ENCODE data around the gene MYBL2.
"Not testable (repeated sequence)": the region's sequence is repeated elsewhere in the genome, so short reads cannot be mapped to it uniquely, and the experiment has no call there.

Gene MYBL2

DNA sequence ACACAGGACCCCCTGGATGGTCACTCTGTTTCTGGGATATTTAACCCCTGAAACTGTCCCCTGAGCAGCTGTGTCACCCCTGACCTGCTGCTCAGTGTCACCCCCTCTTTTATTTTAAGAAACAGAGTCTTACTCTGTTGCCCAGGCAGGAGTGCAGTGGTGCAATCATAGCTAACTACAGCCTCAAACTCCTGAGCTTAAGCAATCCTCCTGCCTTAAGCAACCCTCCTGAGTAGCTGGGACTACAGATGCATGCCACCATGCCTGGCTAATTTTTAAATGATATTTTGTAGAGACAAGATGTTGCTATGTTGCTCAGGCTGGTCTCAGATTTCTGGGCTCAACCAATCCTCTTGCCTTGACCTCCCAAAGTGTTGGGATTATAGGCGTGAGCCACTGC lies 81.4 kb downstream of the MYBL2 start:
- Histone ChIP-seq H3K4me1 (ENCODE audit: control insufficient read depth, insufficient read depth, low read length) (peaks cover 27% of the 10 kb centered on the region), H3K9ac (ENCODE audit: low read length) (no peak overlapping the region)

DNA sequence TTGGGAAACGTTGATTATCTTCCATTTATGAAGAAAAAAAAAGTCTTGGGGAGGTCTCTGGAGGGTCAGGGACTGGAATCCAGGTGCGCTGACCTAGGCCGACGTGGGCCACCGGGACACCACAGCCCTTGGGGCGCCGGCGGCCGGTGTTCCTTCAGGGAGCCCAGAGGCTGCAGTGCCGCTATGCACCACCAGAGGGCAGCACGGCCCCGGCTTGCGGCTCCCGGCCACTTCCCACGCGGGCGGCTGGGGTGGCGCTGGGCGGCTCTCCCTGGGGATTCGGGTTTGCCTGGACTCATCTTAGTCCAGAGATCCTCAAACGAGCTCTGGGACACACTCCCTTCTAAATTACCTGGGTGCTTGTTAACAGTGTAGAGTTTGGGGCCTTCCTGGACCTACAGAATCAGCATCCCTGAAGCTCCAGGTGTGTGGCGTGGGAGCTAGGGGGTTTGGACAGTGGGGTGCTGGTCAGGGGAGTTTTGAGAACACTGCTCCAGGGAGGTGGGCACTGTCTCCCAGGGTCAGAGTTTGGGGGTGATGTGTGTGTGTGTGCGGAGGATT lies 82.9 kb downstream of the MYBL2 start:
- Histone ChIP-seq H3K36me3 (ENCODE audit: control insufficient read depth, insufficient read depth, low read length) (no peaks in the 10 kb centered on the region), H3K27me3 (ENCODE audit: control insufficient read depth, insufficient read depth, low read length) (peaks cover 17% of the 10 kb centered on the region), H3K4me3 (ENCODE audit: low read length) (no peak overlapping the region), H3K9me3 (ENCODE audit: control insufficient read depth, low read length) (no peaks in the 10 kb centered on the region), H3K4me1 (ENCODE audit: control insufficient read depth, insufficient read depth, low read length) (peaks cover 24% of the 10 kb centered on the region), H3K9ac (ENCODE audit: low read length) (no peak overlapping the region)

More for the DNA sequence above, 81.4 kb downstream of the MYBL2 start:
- no peak overlapping the region for H3K4me3 ChIP-seq (ENCODE audit: low read length)
- H3K27me3 ChIP-seq (ENCODE audit: control insufficient read depth, insufficient read depth, low read length): peaks cover 17% of the 10 kb centered on the region
- H3K36me3 ChIP-seq (ENCODE audit: control insufficient read depth, insufficient read depth, low read length): no peaks in the 10 kb centered on the region
- H3K9me3 ChIP-seq (ENCODE audit: control insufficient read depth, low read length): no peaks in the 10 kb centered on the region

DNA sequence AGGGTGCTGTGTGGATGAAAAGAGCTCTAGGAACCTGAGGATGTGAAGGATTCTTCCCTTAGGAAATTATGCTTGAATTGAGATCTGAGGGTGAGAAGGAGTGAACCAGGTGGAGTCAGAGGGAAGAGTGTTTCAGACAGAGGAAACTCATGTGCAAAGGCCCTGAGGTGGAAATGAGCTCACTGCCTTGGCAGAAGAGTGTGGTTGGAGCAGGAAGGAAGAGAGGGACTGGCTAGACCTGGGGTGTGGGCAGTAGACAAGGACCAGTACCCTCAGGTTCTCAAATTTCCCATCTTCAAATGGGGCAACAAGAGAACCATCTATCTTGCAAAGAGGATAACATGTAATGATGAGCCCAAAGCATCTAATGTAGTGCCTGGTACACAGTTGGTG lies 83.9 kb downstream of the MYBL2 start:
- Histone ChIP-seq H3K4me1 (ENCODE audit: control insufficient read depth, insufficient read depth, low read length) (peaks cover 15% of the 10 kb centered on the region), H3K9me3 (ENCODE audit: control insufficient read depth, low read length) (no peaks in the 10 kb centered on the region), H3K36me3 (ENCODE audit: control insufficient read depth, insufficient read depth, low read length) (no peaks in the 10 kb centered on the region), H3K4me3 (ENCODE audit: low read length) (no peak overlapping the region), H3K9ac (ENCODE audit: low read length) (no peak overlapping the region), H3K27me3 (ENCODE audit: control insufficient read depth, insufficient read depth, low read length) (peaks cover 12% of the 10 kb centered on the region)

DNA sequence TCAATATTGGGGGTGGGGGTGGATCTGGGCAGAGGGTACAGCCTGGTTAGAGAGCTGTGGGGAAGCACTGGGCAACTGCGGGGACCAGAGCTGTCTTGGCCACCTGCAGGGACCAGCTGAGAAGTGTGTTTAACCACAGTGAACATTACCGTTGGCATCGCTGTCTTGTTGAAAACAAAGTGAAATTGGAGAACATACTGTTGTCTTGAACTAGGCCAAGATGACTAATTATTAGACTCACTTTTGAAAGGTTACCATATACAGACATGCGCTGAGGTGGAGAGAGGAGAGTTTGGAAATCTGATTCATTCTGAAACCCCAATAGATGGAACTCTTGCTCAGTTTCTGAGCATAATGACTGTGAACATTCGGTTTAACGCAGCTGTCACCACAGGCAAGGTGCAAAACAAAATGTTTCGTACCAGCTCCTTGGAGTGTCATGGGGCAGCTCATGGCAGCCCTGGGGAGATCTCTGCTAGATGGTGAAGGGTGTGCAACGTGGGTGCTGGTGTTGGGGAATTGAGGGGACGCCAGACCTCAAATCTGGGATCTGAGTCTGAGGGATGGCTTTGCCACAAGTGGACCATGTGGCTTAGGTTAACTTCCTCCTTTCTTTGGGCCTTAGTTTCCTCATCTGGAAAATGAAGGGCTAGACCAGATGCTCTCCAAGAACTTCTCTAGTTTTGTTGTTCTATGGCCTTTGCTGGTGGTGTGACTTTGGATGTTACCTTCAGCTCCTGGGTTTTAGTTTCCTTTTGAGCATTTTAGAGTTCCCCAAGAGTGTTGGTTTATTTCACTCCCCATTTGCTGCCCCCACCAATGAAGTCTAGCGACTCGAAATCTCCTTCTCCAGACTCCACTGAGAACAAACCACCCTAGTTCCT lies 84.5 kb downstream of the MYBL2 start:
- H3K9me3 ChIP-seq (ENCODE audit: control insufficient read depth, low read length): no peaks in the 10 kb centered on the region
- H3K27me3 ChIP-seq (ENCODE audit: control insufficient read depth, insufficient read depth, low read length): peaks cover 10% of the 10 kb centered on the region
- H3K4me3 ChIP-seq (ENCODE audit: low read length): no peak overlapping the region
- H3K4me1 ChIP-seq (ENCODE audit: control insufficient read depth, insufficient read depth, low read length): peaks cover 8% of the 10 kb centered on the region
- H3K9ac ChIP-seq (ENCODE audit: low read length): no peak overlapping the region
- H3K36me3 ChIP-seq (ENCODE audit: control insufficient read depth, insufficient read depth, low read length): no peaks in the 10 kb centered on the region

DNA sequence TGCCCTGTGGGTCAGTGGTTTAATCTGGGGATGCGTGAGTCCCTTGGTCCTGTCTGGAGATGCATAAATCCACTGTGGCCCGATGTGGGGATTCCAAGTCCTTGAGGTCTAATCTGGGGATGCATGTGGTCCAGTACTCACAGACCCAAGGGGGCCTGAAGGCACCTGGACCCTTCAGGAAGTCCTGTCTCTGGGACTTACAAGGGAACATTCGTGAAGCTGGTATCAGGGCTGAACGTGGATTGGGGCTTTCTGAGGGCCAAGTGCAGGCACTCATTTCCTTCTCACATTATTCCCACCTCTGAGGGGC lies 85.1 kb downstream of the MYBL2 start:
- Histone ChIP-seq H3K4me3 (ENCODE audit: low read length) (no peak overlapping the region), H3K4me1 (ENCODE audit: control insufficient read depth, insufficient read depth, low read length) (peaks cover 2% of the 10 kb centered on the region), H3K9ac (ENCODE audit: low read length) (no peak overlapping the region), H3K36me3 (ENCODE audit: control insufficient read depth, insufficient read depth, low read length) (no peaks in the 10 kb centered on the region), H3K27me3 (ENCODE audit: control insufficient read depth, insufficient read depth, low read length) (peaks cover 10% of the 10 kb centered on the region), H3K9me3 (ENCODE audit: control insufficient read depth, low read length) (no peaks in the 10 kb centered on the region)

DNA sequence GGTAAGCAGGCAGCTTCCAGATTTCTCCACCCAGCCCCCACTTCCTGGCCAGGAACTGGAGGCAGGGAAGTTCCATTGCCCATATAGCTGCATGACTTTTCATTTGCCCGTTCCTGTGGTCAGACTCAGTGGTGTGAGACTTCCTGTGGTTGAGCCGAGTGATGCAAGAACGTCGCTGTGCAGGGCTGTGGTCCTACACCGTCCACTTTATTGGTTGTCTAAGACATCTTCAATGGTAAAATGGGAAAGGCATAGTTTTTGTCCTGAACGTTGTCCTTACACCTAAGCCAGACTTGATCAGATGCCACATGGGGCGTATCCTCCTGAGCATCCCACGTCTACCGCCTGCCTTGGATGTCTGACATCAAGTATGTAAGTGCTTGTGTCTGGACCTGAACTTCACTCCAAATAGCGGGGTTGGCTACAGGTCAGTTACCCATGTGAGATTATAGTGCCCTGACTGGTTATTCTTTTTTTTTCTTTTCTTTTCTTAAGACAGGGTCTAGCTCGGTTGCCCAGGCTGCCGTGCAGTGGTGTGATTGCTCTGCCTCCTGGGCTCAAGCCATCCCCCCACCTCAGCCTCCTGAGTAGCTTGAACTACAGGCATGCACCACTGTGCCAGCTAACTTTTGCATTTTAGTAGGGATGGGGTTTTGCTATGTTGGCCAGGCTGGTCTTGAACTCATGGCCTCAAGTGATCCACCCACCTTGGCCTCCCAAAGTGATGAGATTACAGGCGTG lies 85.8 kb downstream of the MYBL2 start:
- Histone ChIP-seq H3K36me3 (ENCODE audit: control insufficient read depth, insufficient read depth, low read length) (no peaks in the 10 kb centered on the region), H3K9ac (ENCODE audit: low read length) (no peak overlapping the region)

DNA sequence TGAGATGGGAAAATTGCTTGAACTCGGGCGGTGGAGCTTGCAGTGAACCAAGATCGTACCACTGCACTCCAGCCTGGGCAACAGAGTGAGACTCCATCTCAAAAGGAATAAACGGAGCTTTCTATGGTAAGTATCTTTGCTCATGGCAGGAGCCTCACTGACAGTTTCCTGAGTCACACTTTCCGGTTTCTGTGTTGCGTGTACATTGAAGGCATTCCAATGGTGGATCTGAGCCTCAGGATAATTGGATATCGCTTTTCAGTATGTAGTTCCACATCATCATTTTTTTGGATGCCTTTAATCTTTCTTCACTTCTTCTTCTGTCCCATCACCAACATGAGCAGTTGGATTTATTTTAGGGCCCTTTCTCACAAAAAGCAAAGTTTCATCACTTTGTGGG lies 88.5 kb downstream of the MYBL2 start:
- no peaks in the 10 kb centered on the region for H3K36me3 ChIP-seq (ENCODE audit: control insufficient read depth, insufficient read depth, low read length)

More for the DNA sequence above, 85.8 kb downstream of the MYBL2 start:
- no peaks in the 10 kb centered on the region for H3K4me1 ChIP-seq (ENCODE audit: control insufficient read depth, insufficient read depth, low read length)
- H3K9me3 ChIP-seq (ENCODE audit: control insufficient read depth, low read length): no peaks in the 10 kb centered on the region
- no peak overlapping the region for H3K4me3 ChIP-seq (ENCODE audit: low read length)
- peaks cover 10% of the 10 kb centered on the region for H3K27me3 ChIP-seq (ENCODE audit: control insufficient read depth, insufficient read depth, low read length)

DNA sequence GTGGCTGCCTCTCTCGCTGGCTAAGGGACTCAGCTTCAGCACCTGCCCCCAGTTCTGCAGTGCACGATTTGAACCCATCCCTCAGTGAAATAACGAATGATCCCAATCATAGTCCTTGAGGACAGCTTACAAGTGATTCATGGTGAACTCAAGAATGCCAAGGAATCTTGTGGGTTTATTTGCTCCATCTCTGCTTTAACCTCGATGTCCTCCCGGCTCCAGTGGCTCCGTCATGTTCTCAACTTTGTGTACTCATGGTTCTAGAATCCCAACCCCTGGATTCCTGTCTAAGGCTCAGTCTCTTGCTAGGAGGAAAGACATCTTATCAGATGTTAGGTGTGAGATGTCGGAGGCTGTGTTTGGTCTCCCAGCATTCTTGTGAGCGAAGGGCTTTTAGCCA lies 88.9 kb downstream of the MYBL2 start:
- no peak overlapping the region for H3K4me3 ChIP-seq (ENCODE audit: low read length)
- H3K4me1 ChIP-seq (ENCODE audit: control insufficient read depth, insufficient read depth, low read length): no peaks in the 10 kb centered on the region
- H3K27me3 ChIP-seq (ENCODE audit: control insufficient read depth, insufficient read depth, low read length): peaks cover 5% of the 10 kb centered on the region
- H3K9ac ChIP-seq (ENCODE audit: low read length): no peak overlapping the region
- H3K36me3 ChIP-seq (ENCODE audit: control insufficient read depth, insufficient read depth, low read length): no peaks in the 10 kb centered on the region
- H3K9me3 ChIP-seq (ENCODE audit: control insufficient read depth, low read length): no peaks in the 10 kb centered on the region

More for the DNA sequence above, 88.5 kb downstream of the MYBL2 start:
- Histone ChIP-seq H3K9me3 (ENCODE audit: control insufficient read depth, low read length) (no peaks in the 10 kb centered on the region), H3K4me1 (ENCODE audit: control insufficient read depth, insufficient read depth, low read length) (no peaks in the 10 kb centered on the region), H3K9ac (ENCODE audit: low read length) (no peak overlapping the region), H3K27me3 (ENCODE audit: control insufficient read depth, insufficient read depth, low read length) (peaks cover 5% of the 10 kb centered on the region), H3K4me3 (ENCODE audit: low read length) (no peak overlapping the region)

DNA sequence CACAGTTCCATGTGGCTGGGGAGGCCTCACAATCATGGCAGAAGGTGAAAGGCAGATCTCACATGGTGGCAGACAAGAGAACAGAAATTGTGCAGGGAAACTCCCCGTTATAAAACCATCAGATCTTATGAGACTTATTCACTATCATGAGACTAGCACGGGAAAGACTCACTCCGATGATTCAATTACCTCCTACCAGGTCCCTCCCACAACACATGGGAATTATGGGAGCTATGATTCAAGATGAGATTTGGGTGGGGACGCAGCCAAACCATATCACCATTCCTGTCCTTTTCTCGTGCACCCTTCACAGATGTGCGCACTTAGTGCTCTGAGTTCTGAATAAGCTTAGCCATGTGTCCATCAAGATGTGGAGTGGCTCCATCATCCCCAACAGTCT lies 91.0 kb downstream of the MYBL2 start:
- not testable (repeated sequence) for H3K9me3 ChIP-seq (ENCODE audit: control insufficient read depth, low read length); H3K36me3 ChIP-seq (ENCODE audit: control insufficient read depth, insufficient read depth, low read length); H3K9ac ChIP-seq (ENCODE audit: low read length); H3K27me3 ChIP-seq (ENCODE audit: control insufficient read depth, insufficient read depth, low read length); H3K4me1 ChIP-seq (ENCODE audit: control insufficient read depth, insufficient read depth, low read length); H3K4me3 ChIP-seq (ENCODE audit: low read length)

DNA sequence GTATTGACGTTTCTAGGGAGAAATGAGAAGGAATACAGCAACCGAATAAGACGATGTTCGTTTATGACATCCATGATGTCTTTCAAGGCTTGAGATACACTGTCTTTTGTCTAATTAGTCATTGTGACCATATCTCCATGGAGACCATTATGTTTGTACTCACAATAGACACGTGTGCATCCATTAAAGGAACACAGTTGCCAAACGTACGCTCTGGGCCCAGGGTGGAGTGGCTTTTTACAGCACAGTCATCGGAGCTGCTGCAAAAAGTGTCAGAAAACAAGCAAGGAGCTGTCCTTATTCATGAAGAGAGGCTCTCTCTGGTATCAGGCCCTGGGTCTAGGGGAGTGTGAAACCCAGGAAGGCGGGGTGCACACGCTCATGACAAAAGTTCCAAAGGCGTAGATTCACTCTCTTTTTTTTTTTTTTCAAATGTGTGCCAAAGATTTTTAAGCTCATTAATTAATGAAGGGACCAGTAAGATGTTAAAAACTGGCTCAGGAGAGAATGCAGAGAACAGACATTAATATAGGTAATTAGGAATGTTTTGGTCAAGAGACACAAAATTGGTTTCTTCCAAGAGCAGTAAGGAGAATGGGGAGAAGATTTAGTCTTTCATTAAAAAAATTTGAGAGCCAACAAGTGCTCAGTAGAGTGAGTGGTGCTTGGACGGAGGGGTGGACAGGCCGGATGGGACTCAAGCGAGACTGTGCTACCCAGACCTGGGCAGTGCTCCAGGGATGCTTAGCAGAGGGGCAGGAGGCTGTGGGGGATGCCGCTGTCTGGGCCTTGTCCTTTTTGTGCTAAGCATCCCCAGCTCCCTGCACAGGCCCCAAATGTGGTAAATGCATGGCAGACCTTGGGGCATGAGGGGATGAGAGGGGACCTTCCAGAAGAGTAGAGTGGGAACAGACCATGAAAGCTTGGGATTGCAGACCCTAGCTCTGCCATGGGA lies 94.7 kb downstream of the MYBL2 start:
- Histone ChIP-seq H3K4me3 (ENCODE audit: low read length) (no peak overlapping the region), H3K36me3 (ENCODE audit: control insufficient read depth, insufficient read depth, low read length) (no peaks in the 10 kb centered on the region), H3K9me3 (ENCODE audit: control insufficient read depth, low read length) (no peaks in the 10 kb centered on the region), H3K4me1 (ENCODE audit: control insufficient read depth, insufficient read depth, low read length) (no peaks in the 10 kb centered on the region), H3K27me3 (ENCODE audit: control insufficient read depth, insufficient read depth, low read length) (peaks cover 12% of the 10 kb centered on the region), H3K9ac (ENCODE audit: low read length) (no peak overlapping the region)

DNA sequence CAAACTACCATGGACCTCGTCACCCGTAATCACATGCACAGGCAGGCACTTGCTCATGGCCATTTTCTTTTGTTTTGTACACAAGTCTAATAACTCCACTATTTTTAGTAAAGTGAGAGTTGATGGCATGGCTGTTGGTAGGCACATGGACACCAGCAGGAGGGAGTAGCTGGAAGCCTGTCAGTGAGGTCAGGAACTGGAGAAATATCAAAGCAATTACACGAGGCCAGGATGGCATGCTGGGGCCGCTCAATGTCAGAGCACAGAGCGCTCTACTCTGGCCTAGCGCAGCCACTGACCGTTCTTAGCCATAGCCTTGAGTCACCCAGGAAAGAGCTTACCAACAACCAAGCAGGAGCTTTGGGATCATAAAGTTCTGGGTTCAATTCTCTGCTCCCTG lies 96.0 kb downstream of the MYBL2 start:
- no peaks in the 10 kb centered on the region for H3K4me1 ChIP-seq (ENCODE audit: control insufficient read depth, insufficient read depth, low read length)
- H3K9me3 ChIP-seq (ENCODE audit: control insufficient read depth, low read length): no peaks in the 10 kb centered on the region
- peaks cover 20% of the 10 kb centered on the region for H3K27me3 ChIP-seq (ENCODE audit: control insufficient read depth, insufficient read depth, low read length)

More for the DNA sequence above, 96.0 kb downstream of the MYBL2 start:
- Histone ChIP-seq H3K36me3 (ENCODE audit: control insufficient read depth, insufficient read depth, low read length) (no peaks in the 10 kb centered on the region), H3K4me3 (ENCODE audit: low read length) (no peak overlapping the region), H3K9ac (ENCODE audit: low read length) (no peak overlapping the region)
